ENCODE data around the gene MAML3. TPM values are rescaled to one million over a fixed set of nuclear protein-coding genes. Genes with fewer than 3 reads are reported as not detected.

The MAML3 gene
- total RNA-seq, 6 experiments from 2014 or later, result 1.2 to 1.9 (median 1.6) TPM

DNA sequence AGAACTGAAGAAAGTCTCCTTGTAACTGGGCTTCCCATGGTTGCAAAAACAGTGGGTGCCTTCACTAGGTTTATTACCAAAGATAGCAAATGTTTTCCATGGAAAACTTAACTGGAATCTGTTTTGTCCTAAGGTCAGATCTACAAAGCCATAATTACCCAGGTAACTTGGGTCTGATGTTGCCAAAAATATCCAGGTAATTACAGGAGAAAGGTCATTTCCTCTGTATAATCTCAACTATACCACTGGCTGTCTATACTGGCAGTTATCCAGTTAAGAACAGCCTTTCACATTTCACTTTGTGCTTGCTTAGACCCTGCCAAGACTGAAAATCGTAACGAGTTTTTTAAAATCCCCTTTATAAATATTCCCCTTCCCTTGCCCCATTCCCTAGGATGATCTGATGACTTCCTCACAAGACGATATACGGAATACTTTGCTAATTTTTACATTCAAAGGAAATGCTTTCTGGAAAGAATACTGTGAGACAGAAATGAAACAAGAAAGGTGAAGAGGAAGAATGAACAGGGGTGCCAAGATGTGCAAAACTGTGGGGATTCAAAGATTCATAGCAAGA, 105.5 kb downstream of the MAML3 start:
- Mint-ChIP-seq H3K9me3 (no peaks in the 10 kb centered on the region), H3K27me3 (ENCODE audit: insufficient read depth) (no peaks in the 10 kb centered on the region), H3K27ac (peak overlapping the region; percentile 86), H3K36me3 (ENCODE audit: low read depth) (no peaks in the 10 kb centered on the region), H3K4me1 (ENCODE audit: low read depth) (peaks cover 39% of the 10 kb centered on the region), H3K4me3 (peak overlapping the region; percentile 90)
- no peak for TF ChIP-seq CTCF (IDR thresholded peaks at IDR 0.05)
- no peak for DNase-seq

DNA sequence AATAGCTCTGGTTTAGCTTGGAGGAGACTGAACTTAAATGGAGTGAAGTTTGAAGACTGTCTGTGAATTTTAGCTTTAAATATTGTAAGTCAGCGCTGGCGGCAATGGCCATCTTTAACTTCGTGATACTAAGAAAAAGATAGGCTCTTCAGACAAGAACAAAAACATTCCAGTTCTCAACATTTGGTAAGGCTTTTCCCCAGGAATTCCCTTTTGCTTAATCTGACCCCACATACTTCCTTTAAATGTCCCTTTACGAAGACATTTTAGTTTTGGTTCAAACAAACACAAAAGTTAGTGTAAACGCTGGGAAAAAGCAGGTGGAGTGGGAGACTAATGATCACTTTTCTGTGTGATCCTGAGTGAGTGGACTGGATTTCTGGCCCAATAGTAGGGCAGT, 106.2 kb downstream of the MAML3 start:
- H3K27ac Mint-ChIP-seq, result no peak overlapping the region
- H3K27me3 Mint-ChIP-seq (ENCODE audit: insufficient read depth), result no peaks in the 10 kb centered on the region
- no peak for DNase-seq
- H3K4me3 Mint-ChIP-seq, result no peak overlapping the region
- TF ChIP-seq CTCF (IDR thresholded peaks at IDR 0.05), result no peak
- no peaks in the 10 kb centered on the region for H3K36me3 Mint-ChIP-seq (ENCODE audit: low read depth)
- H3K9me3 Mint-ChIP-seq, result no peaks in the 10 kb centered on the region
- H3K4me1 Mint-ChIP-seq (ENCODE audit: low read depth), result peaks cover 39% of the 10 kb centered on the region

- Mint-ChIP-seq H3K9me3 (no peaks in the 10 kb centered on the region), H3K36me3 (ENCODE audit: low read depth) (no peaks in the 10 kb centered on the region), H3K27me3 (ENCODE audit: insufficient read depth) (no peaks in the 10 kb centered on the region), H3K4me3 (no peak overlapping the region), H3K4me1 (ENCODE audit: low read depth) (peaks cover 39% of the 10 kb centered on the region), H3K27ac (no peak overlapping the region)
- TF ChIP-seq CTCF (IDR thresholded peaks at IDR 0.05), result no peak
- DNase-seq, result no peak
Observed at GRCh38 chr4:140047017-140047640, 106.9 kb downstream of the MAML3 start.

GRCh38 chr4:140046543-140046942, 107.4 kb downstream of the MAML3 start:
- no peak overlapping the region for H3K27ac Mint-ChIP-seq
- no peaks in the 10 kb centered on the region for H3K9me3 Mint-ChIP-seq
- no peak overlapping the region for H3K4me3 Mint-ChIP-seq
- H3K27me3 Mint-ChIP-seq (ENCODE audit: insufficient read depth), result no peaks in the 10 kb centered on the region
- H3K4me1 Mint-ChIP-seq (ENCODE audit: low read depth), result peaks cover 39% of the 10 kb centered on the region
- no peak for TF ChIP-seq CTCF (IDR thresholded peaks at IDR 0.05)
- no peak for DNase-seq
- no peaks in the 10 kb centered on the region for H3K36me3 Mint-ChIP-seq (ENCODE audit: low read depth)

GRCh38 chr4:140046016-140046415, 108.0 kb downstream of the MAML3 start:
- DNase-seq, result no peak
- Mint-ChIP-seq H3K27me3 (ENCODE audit: insufficient read depth) (no peaks in the 10 kb centered on the region), H3K36me3 (ENCODE audit: low read depth) (no peaks in the 10 kb centered on the region), H3K4me1 (ENCODE audit: low read depth) (peaks cover 39% of the 10 kb centered on the region), H3K4me3 (no peak overlapping the region), H3K9me3 (no peaks in the 10 kb centered on the region), H3K27ac (no peak overlapping the region)
- TF ChIP-seq CTCF (IDR thresholded peaks at IDR 0.05), result no peak

Data from HFFc6 (cell line).